NCI-H2227 (cell line): Measurements from ENCODE around the gene NXPH4.
A peak's percentile ranks its signal among the peaks of the same experiment; 100 is the strongest.

Experiments used
- DNase-seq: peaks from one replicate; lab custom pipeline; 2025; ENCODE audit not compliant: unreplicated experiment; lab: John Stamatoyannopoulos, UW

The NXPH4 gene

DNA sequence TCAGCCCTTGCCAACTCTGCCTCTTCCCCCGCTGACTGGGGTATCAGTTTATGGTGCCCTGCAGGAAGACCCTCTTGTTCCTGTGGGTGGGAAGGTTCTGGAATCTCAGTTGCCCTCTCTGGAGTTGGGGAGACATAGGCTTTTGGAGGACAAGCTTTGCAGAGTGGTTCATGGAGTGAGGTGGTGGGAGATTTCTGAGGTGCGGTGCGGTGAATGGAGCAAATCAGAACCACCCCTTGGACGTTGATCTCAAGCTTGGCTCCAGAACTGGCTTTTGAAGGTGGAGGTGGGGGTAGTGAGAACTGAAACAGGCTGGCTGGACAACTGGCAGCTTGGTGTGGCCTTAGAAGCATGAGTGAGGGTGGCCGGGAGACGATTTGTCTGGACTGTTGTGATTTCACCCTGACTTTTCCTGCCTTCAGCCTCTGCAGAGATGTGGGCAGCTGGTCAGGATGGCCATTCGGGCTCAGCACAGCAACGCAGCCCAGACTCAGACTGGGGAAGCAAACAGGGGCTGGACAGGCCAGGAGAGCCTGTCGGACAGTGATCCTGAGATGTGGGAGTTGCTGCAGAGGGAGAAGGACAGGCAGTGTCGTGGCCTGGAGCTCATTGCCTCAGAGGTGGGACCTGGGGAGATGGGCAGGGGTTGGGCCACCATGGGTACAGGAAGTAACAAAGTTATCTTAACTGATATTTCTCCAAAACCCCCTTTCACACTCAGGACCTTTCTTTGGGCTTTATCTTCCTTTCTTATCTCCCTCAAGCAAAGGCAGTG, 14.0 kb downstream of the NXPH4 start:
- no peak for DNase-seq

DNA sequence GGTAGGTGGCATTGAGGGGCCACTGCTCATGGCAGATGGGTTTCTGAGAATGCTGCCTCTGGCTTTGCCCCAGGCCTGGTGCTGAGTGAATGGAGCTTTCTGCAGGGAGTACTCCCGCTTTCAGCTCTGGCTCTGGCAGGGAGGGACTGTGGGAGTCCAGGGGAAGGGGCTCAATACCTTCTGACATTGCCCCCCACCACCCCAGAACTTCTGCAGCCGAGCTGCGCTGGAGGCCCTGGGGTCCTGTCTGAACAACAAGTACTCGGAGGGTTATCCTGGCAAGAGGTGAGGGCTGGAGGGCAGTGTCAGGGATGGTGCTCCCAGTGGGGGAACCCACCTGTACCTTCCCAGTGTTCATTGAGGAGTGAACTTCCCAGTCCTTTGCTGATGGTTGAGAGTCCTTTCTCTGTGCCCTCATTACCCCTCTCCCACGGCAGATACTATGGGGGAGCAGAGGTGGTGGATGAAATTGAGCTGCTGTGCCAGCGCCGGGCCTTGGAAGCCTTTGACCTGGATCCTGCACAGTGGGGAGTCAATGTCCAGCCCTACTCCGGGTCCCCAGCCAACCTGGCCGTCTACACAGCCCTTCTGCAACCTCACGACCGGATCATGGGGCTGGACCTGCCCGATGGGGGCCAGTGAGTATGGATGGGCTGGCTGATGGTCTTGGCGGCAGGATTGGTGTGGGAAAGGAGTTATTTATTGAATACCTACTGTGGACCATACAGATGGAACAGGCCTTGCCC, 14.9 kb downstream of the NXPH4 start:
- no peak for DNase-seq

DNA sequence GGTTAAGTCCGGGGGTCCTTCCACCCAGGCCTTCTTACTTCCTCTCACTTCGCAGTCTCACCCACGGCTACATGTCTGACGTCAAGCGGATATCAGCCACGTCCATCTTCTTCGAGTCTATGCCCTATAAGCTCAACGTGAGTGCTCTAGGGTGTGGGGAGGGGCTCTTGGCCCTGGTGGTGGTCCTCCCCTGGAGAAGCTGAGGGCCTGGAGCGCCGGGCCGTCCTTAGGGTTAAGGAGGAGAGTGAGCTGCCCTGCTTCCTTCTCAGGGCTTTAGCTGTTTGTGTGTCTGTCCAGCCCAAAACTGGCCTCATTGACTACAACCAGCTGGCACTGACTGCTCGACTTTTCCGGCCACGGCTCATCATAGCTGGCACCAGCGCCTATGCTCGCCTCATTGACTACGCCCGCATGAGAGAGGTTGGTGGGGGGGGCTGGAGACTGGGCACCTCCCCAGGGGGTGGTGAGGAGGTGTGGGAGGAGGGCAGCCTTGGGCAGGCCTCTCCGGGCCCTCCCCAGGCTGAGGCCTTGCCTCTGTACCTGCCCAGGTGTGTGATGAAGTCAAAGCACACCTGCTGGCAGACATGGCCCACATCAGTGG, 15.7 kb downstream of the NXPH4 start:
- DNase-seq = no peak

- DNase-seq = no peak
Measured at GRCh38 chr12:57233357-57234232, 17.0 kb downstream of the NXPH4 start.

DNA sequence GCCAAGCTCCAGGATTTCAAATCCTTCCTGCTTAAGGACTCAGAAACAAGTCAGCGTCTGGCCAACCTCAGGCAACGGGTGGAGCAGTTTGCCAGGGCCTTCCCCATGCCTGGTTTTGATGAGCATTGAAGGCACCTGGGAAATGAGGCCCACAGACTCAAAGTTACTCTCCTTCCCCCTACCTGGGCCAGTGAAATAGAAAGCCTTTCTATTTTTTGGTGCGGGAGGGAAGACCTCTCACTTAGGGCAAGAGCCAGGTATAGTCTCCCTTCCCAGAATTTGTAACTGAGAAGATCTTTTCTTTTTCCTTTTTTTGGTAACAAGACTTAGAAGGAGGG, 17.6 kb downstream of the NXPH4 start:
- no peak for DNase-seq

DNA sequence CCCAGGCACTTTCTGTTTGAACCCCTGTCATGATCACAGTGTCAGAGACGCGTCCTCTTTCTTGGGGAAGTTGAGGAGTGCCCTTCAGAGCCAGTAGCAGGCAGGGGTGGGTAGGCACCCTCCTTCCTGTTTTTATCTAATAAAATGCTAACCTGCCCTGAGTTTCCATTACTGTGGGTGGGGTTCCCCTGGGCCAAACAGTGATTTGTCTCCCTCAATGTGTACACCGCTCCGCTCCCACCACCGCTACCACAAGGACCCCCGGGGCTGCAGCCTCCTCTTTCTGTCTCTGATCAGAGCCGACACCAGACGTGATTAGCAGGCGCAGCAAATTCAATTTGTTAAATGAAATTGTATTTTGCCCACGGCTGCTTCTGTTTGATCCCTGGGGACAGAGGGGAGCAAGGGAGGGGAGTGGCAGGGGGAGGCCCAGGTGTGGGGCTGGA, 18.0 kb downstream of the NXPH4 start:
- DNase-seq = no peak

GRCh38 chr12:57235017-57235727, 18.6 kb downstream of the NXPH4 start:
- peak; percentile 20 for DNase-seq

DNA sequence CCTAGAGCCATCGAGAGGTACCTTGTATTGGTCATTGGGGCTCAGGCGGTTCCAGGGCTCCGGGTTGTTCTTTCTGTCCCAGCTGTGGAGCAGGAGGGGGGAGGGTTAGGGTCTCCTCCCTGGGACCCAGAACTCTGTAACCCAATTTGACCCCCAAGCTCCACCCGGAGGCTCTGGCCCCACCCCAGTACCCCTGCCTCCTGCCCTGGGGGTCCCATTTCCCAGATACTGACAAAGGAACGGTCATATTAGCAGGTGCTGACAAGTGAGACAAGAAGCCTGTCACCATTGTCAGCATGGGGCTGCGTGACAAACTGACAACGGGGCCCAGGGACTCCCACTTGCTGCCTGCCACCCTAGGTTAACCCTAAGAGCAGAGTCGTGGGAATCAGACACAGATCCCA, 19.1 kb downstream of the NXPH4 start:
- DNase-seq = no peak

- DNase-seq = no peak
Measured at GRCh38 chr12:57236201-57236924, 19.8 kb downstream of the NXPH4 start.

GRCh38 chr12:57236925-57237595, 20.5 kb downstream of the NXPH4 start:
- DNase-seq = no peak

GRCh38 chr12:57237596-57237931, 21.0 kb downstream of the NXPH4 start:
- no peak for DNase-seq

GRCh38 chr12:57237932-57238853, 21.6 kb downstream of the NXPH4 start:
- peak; percentile 36 for DNase-seq

- DNase-seq = peak; percentile 84
Measured at GRCh38 chr12:57238854-57239554, 22.4 kb downstream of the NXPH4 start.

DNA sequence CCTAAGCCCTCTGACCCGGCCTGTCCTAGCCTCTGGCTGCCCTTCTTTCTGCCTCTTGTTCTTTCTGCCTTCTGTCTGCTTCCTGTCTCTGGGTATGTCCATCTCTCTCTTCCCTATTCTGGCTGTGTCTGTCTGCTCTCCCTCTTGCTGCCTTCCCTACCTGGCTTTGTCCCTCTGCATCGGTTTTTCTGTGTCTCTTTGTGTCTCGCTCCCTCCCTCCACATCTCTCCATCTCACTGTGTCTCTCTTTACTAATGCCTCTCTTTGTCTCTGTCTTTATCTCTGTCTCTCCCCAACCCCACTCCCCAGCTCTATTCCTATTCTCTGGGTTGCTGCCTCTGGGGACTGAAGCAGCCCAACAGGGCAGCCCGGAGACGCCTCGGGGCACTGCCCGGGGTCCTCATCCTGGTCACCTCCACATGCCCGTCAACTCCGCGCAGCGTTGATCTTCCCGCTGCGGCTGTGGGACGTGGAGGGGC, 23.0 kb downstream of the NXPH4 start:
- DNase-seq = no peak

DNA sequence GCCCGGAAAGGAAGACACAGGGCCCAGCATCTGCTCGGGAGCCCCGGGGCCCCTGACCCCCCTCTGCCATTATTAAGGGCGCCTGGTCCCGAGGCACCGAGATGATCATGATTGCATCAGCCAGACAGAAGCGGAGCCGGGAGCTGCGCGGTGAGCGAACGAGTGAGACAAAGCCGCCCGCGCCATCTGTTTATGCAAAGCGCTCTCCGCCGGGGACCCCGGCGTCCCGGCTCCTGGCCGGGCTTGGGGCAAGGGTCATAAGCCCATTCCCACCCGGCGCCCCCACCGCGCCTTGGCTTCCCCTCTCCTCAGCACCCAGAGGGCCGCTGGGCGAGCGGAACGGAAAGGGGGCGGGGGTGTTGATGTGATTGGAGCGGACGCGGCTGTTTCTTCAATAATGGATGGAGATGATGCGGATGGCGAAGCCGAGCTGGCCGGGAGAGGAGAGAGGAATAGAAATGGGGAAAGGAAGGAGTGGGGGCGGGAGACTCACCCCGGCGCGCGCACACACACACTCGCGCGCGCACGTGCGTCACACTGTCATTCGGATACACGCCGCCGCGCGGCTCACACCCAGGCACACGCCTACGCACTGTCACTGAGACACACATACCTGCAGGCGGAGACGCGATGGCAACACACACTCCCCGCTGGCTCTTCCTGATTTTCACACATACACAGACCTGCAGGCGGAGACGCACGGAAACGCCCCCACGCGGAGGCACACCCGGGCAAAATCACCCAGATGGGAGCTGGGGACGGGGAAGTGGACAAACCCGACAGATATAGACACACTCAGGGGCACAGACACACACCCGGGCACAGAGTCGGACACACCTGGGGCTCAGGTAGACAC, 23.7 kb downstream of the NXPH4 start:
- DNase-seq = peak; percentile 51

GRCh38 chr12:57240926-57241401, 24.4 kb downstream of the NXPH4 start:
- DNase-seq = no peak
